Fibroblast of lung (primary cell): ENCODE results near the gene LRRC49. TPM values are rescaled to one million over a fixed set of nuclear protein-coding genes. Genes with fewer than 3 reads are reported as not detected.

Experiments
- DNase-seq, 2 donors: peaks; one replicate each; pipeline versions ENCODE4 v3.0.0 to v3.0.0-alpha.2; 2010; ENCODE audit warnings: low read depth in 2 of 2
- H2AFZ ChIP-seq: 2 replicates; pipeline ENCODE4 v1.5.1; 2012; ENCODE audit warnings: low read length, control low read depth, inconsistent platforms
- H3K27ac ChIP-seq: 2 replicates; pipeline ENCODE4 v1.5.1; 2011; ENCODE audit warnings: low read length, control low read depth; ENCODE audit not compliant: insufficient read depth
- H3K27me3 ChIP-seq: 2 replicates; pipeline ENCODE4 v1.5.1; 2011; ENCODE audit warnings: mild to moderate bottlenecking, low read length; ENCODE audit not compliant: control insufficient read depth, insufficient read depth
- H3K36me3 ChIP-seq: 2 replicates; pipeline ENCODE4 v1.5.1; 2011; ENCODE audit warnings: low read length; ENCODE audit not compliant: control insufficient read depth, insufficient read depth
- H3K4me1 ChIP-seq: 2 replicates; pipeline ENCODE4 v1.5.1; 2011; ENCODE audit warnings: low read length; ENCODE audit not compliant: control insufficient read depth, insufficient read depth; ENCODE audit errors: extremely low read depth
- H3K4me2 ChIP-seq: 2 replicates; pipeline ENCODE4 v1.5.1; 2011; ENCODE audit warnings: low read length, control low read depth; ENCODE audit not compliant: insufficient read depth; ENCODE audit errors: extremely low read depth
- H3K4me3 ChIP-seq, 4 experiments: fragments of 200-600 bp in 1 of 4; sonication (generic) in 1 of 4; replicated peaks in 1 of 4; 2 replicates each; pipeline ENCODE4 v1.5.1; 2011 to 2016; ENCODE audit warnings: low read length in 4 of 4, low read depth in 3 of 4, mild to moderate bottlenecking in 3 of 4, control low read depth in 2 of 4, inconsistent platforms in 1 of 4, mixed read lengths in 1 of 4; ENCODE audit not compliant: insufficient read depth in 1 of 4; ENCODE audit errors: control extremely low read depth in 1 of 4
- H3K79me2 ChIP-seq: 2 replicates; pipeline ENCODE4 v1.5.1; 2012; ENCODE audit warnings: mild to moderate bottlenecking, low read length, inconsistent platforms; ENCODE audit not compliant: control insufficient read depth, insufficient read depth
- H3K9ac ChIP-seq: 2 replicates; pipeline ENCODE4 v1.5.1; 2011; ENCODE audit warnings: mild to moderate bottlenecking, low read length, control low read depth; ENCODE audit not compliant: insufficient read depth
- H3K9me3 ChIP-seq: 2 replicates; pipeline ENCODE4 v1.5.1; 2012; ENCODE audit warnings: low read depth, low read length; ENCODE audit not compliant: control insufficient read depth, insufficient read depth
- H4K20me1 ChIP-seq: 2 replicates; pipeline ENCODE4 v1.5.1; 2011; ENCODE audit warnings: low read length; ENCODE audit not compliant: control insufficient read depth, insufficient read depth; ENCODE audit errors: extremely low read depth
- EZH2 ChIP-seq: IDR thresholded peaks from 2 replicates; pipeline ENCODE4 v1.5.1; 2012; ENCODE audit warnings: low read length, control low read depth, mild to moderate bottlenecking; ENCODE audit errors: missing control alignments
- polyA minus RNA-seq: library from RNA; depleted of rRNA, polyadenylated mRNA; stranded (reverse); fragments of >200 nt; gene quantifications from 2 replicates; pipeline ENCODE4 v1.2.3, GENCODE V29; 2011; ENCODE audit warnings: low replicate concordance
- polyA plus RNA-seq, 2 donors: library from polyadenylated mRNA; depleted of rRNA in 1 of 2; stranded (reverse) in 1 of 2; unstranded in 1 of 2; fragments of >200 nt; gene quantifications; 2 replicates each; pipeline ENCODE4 v1.2.1, GENCODE V29; 2011 to 2012; ENCODE audit warnings: missing spikeins in 1 of 2
- total RNA-seq: library from RNA; depleted of rRNA; stranded (reverse); fragments of >200 nt; gene quantifications from 2 replicates; pipeline ENCODE4 v1.2.1, GENCODE V29; 2014
- TF ChIP-seq, protein P1 (sequence below), 2 donors: IDR thresholded peaks in 1 of 2; conservative IDR thresholded peaks in 1 of 2; 1 replicate in 1 of 2; 2 replicates in 1 of 2; pipeline ENCODE4 v1.5.1; 2011 to 2012; ENCODE audit warnings: low read length in 2 of 2, control low read depth in 1 of 2, inconsistent platforms in 1 of 2, low read depth in 1 of 2, mild to moderate bottlenecking in 1 of 2

Gene LRRC49
- total RNA-seq: 20.5 and 31.5 TPM in 2 replicates
- 10.0 and 16.2 TPM in 2 replicates for polyA plus RNA-seq
- polyA plus RNA-seq (2012): 6.4 and 11.4 TPM in 2 replicates
- 8.9 and 18.8 TPM in 2 replicates for polyA minus RNA-seq

- Histone ChIP-seq H3K27me3 (no peaks in the 10 kb centered on the region), H3K4me2 (peak within 1 kb of the TSS; percentile 78), H3K27ac (peak within 1 kb of the TSS; percentile 95), H3K9ac (peak within 1 kb of the TSS; percentile 70), H3K4me3 (peak within 1 kb of the TSS; percentile 77 to 99 (median 89)), H3K79me2 (peaks cover 21% of the 10 kb centered on the region), H3K36me3 (no peaks in the 10 kb centered on the region), H4K20me1 (no peaks in the 10 kb centered on the region), H2AFZ (peak within 1 kb of the TSS; percentile 96), H3K9me3 (no peaks in the 10 kb centered on the region), H3K4me1 (peaks cover 3% of the 10 kb centered on the region)
- DNase-seq: peak; percentile 95 to 97
- TF ChIP-seq, protein P1, sequence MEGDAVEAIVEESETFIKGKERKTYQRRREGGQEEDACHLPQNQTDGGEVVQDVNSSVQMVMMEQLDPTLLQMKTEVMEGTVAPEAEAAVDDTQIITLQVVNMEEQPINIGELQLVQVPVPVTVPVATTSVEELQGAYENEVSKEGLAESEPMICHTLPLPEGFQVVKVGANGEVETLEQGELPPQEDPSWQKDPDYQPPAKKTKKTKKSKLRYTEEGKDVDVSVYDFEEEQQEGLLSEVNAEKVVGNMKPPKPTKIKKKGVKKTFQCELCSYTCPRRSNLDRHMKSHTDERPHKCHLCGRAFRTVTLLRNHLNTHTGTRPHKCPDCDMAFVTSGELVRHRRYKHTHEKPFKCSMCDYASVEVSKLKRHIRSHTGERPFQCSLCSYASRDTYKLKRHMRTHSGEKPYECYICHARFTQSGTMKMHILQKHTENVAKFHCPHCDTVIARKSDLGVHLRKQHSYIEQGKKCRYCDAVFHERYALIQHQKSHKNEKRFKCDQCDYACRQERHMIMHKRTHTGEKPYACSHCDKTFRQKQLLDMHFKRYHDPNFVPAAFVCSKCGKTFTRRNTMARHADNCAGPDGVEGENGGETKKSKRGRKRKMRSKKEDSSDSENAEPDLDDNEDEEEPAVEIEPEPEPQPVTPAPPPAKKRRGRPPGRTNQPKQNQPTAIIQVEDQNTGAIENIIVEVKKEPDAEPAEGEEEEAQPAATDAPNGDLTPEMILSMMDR (conservative IDR thresholded peaks at IDR 0.05 in 1 of 2, IDR thresholded peaks at IDR 0.05 in 1 of 2; ENCODE audit: low read depth in 1 of 2, low read length in 2 of 2): no peak
- TF ChIP-seq EZH2: no peak
These were observed at the start of gene LRRC49, which contains the start of gene THAP10 for GRCh38 chr15:70892002-70892911. Gene LRRC49 (plus strand): TSS chr15:70892826. CDS start chr15:70892895, 69 bp downstream. Gene THAP10 (minus strand): TSS chr15:70892433. CDS start chr15:70892272, 161 bp downstream.

DNA sequence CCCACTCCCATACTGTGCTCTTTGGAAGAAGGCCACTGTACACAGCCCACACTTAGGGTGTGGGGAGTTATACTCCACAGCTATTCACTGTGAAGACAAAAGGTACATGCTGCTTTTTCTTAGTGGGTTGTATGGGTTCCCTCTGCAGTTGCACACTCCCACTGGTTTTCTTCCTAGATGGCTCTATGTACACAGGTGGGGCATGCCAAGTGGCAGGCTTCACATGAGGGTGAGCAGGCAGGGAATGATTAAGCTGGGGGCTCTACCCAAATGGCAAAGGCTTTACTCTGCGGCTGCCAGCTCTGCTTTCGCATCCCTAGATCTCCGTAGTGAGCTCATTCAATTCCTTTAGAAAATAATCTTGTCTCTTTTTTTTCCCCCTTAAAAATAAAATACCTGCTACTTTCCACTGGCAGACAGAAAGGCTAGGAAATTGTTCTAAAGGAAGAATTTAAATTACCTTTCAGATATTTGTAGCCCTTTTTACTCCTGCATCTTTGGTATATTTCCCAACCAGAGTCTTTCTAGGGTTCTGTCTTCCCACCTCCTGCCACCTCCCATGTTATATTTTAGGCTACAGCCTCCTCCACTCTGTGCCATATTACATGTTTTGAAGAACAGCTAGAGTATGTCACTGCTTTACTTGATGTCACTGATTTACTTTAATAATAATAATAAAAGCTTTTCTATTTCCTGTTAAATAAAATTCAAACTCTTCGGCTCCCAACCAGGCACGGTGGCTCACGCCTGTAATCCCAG lies 46.8 kb upstream of the LRRC49 start:
- H3K79me2 ChIP-seq: peaks cover 49% of the 10 kb centered on the region
- H3K9me3 ChIP-seq: no peaks in the 10 kb centered on the region
- H3K4me2 ChIP-seq: no peak overlapping the region
- no peaks in the 10 kb centered on the region for H4K20me1 ChIP-seq
- no peak overlapping the region for H3K9ac ChIP-seq
- no peak overlapping the region for H3K4me3 ChIP-seq
- DNase-seq: no peak
- H2AFZ ChIP-seq: no peak overlapping the region
- H3K36me3 ChIP-seq: peaks cover 4% of the 10 kb centered on the region
- H3K27ac ChIP-seq: no peak overlapping the region
- no peak for TF ChIP-seq EZH2
- TF ChIP-seq, protein P1 (conservative IDR thresholded peaks at IDR 0.05 in 1 of 2, IDR thresholded peaks at IDR 0.05 in 1 of 2; ENCODE audit: low read depth in 1 of 2, low read length in 2 of 2): no peak
- H3K27me3 ChIP-seq: no peaks in the 10 kb centered on the region
- H3K4me1 ChIP-seq: no peaks in the 10 kb centered on the region

GRCh38 chr15:70851889-70852288 lies 40.7 kb upstream of the LRRC49 start:
- H3K9me3 ChIP-seq: no peaks in the 10 kb centered on the region
- peaks cover 59% of the 10 kb centered on the region for H3K79me2 ChIP-seq
- no peaks in the 10 kb centered on the region for H3K27me3 ChIP-seq
- H2AFZ ChIP-seq: no peak overlapping the region
- peak overlapping the region; percentile 60 to 97 (median 88) for H3K4me3 ChIP-seq
- H3K27ac ChIP-seq: peak overlapping the region; percentile 90
- no peaks in the 10 kb centered on the region for H4K20me1 ChIP-seq
- peaks cover 22% of the 10 kb centered on the region for H3K4me1 ChIP-seq
- peaks cover 5% of the 10 kb centered on the region for H3K36me3 ChIP-seq
- no peak for DNase-seq
- TF ChIP-seq, protein P1 (conservative IDR thresholded peaks at IDR 0.05 in 1 of 2, IDR thresholded peaks at IDR 0.05 in 1 of 2; ENCODE audit: low read depth in 1 of 2, low read length in 2 of 2): no peak
- no peak for TF ChIP-seq EZH2
- H3K9ac ChIP-seq: peak overlapping the region; percentile 5
- H3K4me2 ChIP-seq: peak overlapping the region; percentile 83
